GM18909 (cell line): ENCODE measurements around the gene REP15.
"Not testable (repeated sequence)": the region's sequence is repeated elsewhere in the genome, so short reads cannot be mapped to it uniquely, and the experiment has no call there.

Experiments
- ATAC-seq: cut with Tn5 transposase; IDR thresholded peaks from one replicate; pipeline ENCODE4 v1.9.1; 2021; ENCODE audit warnings: mild to moderate bottlenecking; ENCODE audit not compliant: unreplicated experiment, poor library complexity

Gene REP15, protein sequence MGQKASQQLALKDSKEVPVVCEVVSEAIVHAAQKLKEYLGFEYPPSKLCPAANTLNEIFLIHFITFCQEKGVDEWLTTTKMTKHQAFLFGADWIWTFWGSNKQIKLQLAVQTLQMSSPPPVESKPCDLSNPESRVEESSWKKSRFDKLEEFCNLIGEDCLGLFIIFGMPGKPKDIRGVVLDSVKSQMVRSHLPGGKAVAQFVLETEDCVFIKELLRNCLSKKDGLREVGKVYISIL

GRCh38 chr12:27696293-27696652 lies at the start of gene REP15:
Gene REP15 (plus strand): TSS chr12:27696447. CDS start chr12:27696563, 116 bp downstream.
- ATAC-seq: no peak

DNA sequence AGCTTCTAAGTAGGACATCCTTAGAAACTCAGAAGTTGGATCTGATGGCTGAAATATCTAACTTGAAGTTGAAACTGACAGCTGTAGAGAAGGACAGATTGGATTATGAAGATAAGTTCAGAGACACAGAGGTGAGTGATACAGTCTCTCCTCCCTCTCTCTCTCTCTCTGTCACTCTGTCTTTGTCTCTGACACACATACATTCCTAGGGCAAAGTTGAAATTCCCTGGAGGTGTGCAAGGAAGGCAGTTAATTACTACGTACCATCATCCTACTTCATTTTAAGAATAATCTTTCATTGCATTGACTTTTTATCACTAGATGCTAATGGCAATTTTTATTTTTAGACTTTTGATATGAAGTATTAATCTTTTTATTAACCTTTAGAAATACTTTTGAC lies 46.2 kb upstream of the REP15 start:
- no peak for ATAC-seq

DNA sequence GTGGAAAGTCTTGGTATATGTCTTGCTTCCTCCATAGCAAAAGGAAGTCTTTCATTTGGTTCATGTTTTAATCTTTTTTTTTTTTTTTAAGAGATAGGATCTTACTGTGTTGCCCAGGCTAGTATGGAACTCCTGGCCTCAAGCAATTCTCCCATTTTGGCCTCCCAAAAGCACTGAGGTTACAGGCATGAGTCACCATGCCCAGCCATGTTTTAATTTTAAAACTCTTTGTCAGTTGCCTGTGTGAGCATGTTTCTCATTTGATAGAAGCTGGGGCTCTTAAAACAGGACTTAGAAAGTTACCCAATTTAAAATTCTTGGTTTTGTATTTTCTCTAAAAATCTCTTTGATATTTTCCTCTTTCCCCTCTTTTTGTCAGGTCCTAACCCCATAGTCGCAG lies 45.0 kb upstream of the REP15 start:
- ATAC-seq: no peak

DNA sequence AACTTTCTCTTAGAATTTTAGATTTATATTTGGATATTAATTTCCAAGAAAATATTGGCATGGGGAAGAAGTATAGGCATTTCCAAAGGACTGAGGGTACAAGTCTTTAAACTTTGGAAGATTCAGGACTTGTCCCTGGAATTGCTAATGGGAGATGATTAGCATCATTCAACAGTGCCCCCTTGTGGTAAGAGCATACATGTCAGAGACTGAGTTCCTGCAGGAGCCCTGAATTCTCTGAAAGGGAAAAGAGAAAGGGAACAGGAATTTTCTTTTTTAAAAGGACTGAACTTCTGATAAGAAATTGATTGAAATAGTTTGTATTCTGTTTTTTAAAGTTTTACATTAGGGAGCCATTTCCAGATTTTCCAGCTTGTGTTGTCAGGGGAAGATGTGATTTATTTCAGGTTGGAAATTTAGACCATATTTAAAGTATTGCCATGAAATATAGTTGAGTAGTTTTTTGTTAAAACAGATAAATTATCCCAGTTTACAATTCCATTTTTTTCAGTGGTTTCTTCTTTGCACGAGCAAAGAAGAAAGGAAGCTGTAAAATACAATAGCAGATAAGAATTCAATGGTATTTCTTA lies 44.0 kb upstream of the REP15 start:
- ATAC-seq: no peak

DNA sequence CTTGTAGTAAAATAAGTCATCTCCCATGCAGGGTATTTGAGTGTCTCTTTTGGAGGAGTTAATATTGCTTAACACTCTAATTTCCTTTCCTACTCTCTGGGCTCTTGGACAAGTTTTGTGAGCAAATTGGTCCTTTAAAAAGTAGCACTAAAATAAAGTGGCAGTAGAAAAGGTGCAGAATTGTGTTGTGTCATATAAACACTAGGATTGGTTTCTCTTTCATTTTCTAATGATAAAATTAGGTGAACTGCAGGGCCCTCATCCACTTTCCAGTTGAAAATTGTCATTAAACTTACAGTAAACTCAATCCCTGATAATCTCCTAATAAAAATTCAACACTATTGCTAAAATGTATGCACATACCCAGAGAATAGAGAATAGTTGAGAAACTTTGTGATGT lies 42.6 kb upstream of the REP15 start:
- no peak for ATAC-seq

GRCh38 chr12:27655476-27655875 lies 40.8 kb upstream of the REP15 start:
- not testable (repeated sequence) for ATAC-seq

DNA sequence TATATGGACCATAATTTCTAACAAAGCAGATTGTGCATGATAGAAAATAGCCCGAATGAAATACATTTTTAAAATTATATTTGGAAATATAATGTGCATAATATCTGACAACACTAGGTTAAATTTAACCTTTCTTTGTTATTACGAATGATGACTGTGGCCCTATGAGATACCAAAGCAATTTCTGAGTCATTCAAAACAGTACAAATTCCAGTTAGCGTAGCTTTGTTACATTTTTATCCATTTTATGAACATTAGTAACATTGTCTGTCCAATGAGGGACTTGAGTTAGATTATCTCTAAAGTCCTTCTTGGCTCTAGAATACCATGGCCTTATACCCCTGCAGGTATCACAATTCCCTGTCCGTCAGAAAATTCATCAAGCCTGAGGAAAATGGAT lies 39.0 kb upstream of the REP15 start:
- ATAC-seq: no peak

DNA sequence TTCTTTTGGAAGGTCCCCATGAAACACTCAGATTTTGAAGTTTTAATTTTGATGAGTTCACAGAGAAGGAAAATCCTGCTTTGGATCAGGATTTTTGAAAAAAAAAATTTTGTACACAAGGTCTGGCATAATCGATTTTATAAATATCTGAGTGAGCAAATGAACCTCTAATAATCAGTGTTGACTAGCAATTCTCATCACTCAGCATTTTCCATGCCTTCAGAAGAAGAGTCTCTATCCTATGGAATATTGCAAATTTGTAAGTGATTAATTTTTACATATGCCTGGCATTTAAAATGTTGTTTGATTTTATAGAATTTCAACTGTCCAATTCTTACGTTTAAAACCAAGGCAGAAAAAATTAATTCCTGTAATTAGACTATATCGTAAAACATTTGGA lies 30.5 kb upstream of the REP15 start:
- no peak for ATAC-seq

GRCh38 chr12:27666510-27666909 lies 29.7 kb upstream of the REP15 start:
- ATAC-seq: no peak

- ATAC-seq: no peak
Measured at GRCh38 chr12:27667540-27667939, 28.7 kb upstream of the REP15 start.

DNA sequence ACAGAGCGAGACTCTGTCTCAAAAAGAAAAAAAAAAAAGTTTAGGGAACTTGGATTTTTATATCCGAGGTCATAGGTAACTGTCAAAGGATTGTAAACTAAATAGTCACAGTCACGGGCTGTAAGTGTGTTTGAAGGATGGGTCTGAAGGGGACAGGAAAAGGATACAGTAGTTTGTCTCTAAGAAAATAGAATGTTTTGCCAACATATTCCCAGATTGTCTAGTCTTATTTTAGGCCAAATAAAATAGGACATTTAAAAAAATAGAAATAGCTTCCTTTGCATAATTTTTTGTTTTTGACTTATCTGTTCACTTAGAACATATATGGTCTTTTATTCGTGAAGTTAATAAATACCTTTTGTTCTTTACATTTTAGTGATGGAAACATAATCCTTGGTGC lies 24.2 kb upstream of the REP15 start:
- no peak for ATAC-seq

GRCh38 chr12:27672643-27673042 lies 23.6 kb upstream of the REP15 start:
- ATAC-seq: no peak

GRCh38 chr12:27673101-27673718 lies 23.0 kb upstream of the REP15 start:
- no peak for ATAC-seq

DNA sequence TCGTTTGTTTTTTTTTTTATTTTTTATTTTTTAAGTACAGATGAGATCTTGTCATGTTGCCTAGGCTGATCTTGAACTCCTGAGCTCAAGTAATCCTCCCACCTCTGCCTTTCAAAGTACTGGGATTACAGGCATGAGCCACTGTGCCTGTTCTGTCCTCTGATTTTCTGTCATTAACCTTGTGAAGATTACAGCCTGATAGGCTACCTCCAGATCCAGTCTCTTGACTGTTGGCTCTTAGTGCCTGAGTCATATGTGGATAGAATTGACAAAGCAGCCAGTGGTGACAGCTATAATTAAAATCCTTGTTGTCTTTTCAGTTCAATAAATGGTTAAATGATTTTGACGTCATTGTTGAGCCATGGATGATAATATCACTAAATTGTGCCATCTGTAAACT lies 21.3 kb upstream of the REP15 start:
- ATAC-seq: no peak

GRCh38 chr12:27680619-27681018 lies 15.6 kb upstream of the REP15 start:
- ATAC-seq: no peak

- ATAC-seq: no peak
Measured at GRCh38 chr12:27682534-27682933, 13.7 kb upstream of the REP15 start.

DNA sequence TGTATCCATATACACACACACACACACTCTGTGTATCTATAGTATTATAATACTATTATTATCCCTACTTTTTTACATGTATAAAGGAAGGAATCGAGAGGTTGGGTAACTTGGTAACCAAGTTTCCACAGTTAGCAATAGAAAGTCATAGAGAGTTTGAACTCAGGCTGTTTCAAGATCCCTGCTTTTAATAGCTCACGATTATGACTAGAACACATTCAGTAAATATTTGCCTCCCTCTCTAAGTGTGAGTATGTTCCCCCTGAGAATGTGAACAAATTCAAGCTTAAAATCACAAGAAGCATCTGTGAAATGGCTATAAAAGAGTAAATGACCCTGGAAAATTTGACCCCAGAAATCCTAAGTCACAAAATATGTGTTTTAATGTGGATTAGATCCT lies 11.0 kb upstream of the REP15 start:
- ATAC-seq: no peak

DNA sequence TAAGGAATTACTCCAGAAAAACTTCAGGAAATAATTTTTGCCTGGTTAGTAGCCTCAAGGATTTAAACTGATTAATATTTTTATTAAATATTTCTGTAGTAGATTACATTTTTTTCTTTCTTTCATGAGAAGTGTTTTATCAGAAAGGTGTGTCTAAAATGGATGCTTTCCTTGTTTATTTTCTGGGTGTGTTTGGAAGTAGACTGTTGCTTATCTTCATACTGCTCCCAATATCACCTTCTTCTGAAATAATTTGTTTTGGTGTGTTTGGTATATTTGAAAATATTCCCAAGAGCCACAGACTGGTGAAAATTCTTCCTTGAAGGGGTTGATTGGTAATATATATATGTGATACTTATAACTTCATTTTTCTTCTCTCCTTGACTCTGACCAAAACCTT lies 10.1 kb upstream of the REP15 start:
- ATAC-seq: no peak

- ATAC-seq: no peak
Measured at GRCh38 chr12:27688671-27689070, 7.6 kb upstream of the REP15 start.

GRCh38 chr12:27689558-27690180 lies 6.6 kb upstream of the REP15 start:
- no peak for ATAC-seq

GRCh38 chr12:27693403-27693802 lies 2.8 kb upstream of the REP15 start:
- ATAC-seq: no peak
